Neural cell (in vitro differentiated cells): Measurements from ENCODE around the gene TMEM89. TPM values are rescaled to one million over a fixed set of nuclear protein-coding genes. Genes with fewer than 3 reads are reported as not detected.

ENCODE experiments used
- H2AFZ ChIP-seq: fragments of 200-600, 300-800 bp; sonication (generic), shearing (Covaris generic); 2 replicates; pipeline ENCODE4 v1.6.0; 2014; ENCODE audit warnings: low read depth, mild to moderate bottlenecking, antibody characterized with exemption, low read length, moderate library complexity
- H3F3A ChIP-seq: fragments of 200-600 bp; shearing (Covaris generic); 2 replicates; pipeline ENCODE4 v1.6.1; 2016; ENCODE audit warnings: mild to moderate bottlenecking, moderate library complexity, mixed read lengths, antibody characterized with exemption, low read length; ENCODE audit not compliant: insufficient read depth, poor library complexity, severe bottlenecking
- H3K27ac ChIP-seq: fragments of 200-600, 300-800 bp; sonication (generic), shearing (Covaris generic); 2 replicates; pipeline ENCODE4 v1.5.1; 2014; ENCODE audit warnings: mild to moderate bottlenecking, low read length, moderate library complexity
- H3K27me3 ChIP-seq: fragments of 300-800, 200-600 bp; sonication (generic), shearing (Covaris generic); 2 replicates; pipeline ENCODE4 v1.6.0; 2014; ENCODE audit warnings: mild to moderate bottlenecking, low read depth, low read length, moderate library complexity; ENCODE audit not compliant: insufficient read depth
- H3K36me3 ChIP-seq: fragments of 300-800, 200-600 bp; sonication (generic), shearing (Covaris generic); 2 replicates; pipeline ENCODE4 v1.5.1; 2014; ENCODE audit warnings: mild to moderate bottlenecking, antibody characterized with exemption, low read length, moderate library complexity; ENCODE audit not compliant: insufficient read depth
- H3K4me2 ChIP-seq: fragments of 300-800, 200-600 bp; sonication (generic), shearing (Covaris generic); 2 replicates; pipeline ENCODE4 v1.6.0; 2014; ENCODE audit warnings: mild to moderate bottlenecking, low read length
- H3K4me3 ChIP-seq: fragments of 300-800, 200-600 bp; sonication (generic), shearing (Covaris generic); 2 replicates; pipeline ENCODE4 v1.5.1; 2014; ENCODE audit warnings: mild to moderate bottlenecking, low read length, moderate library complexity
- H3K79me2 ChIP-seq: fragments of 200-600 bp; shearing (Covaris generic); replicated peaks from 2 replicates; pipeline ENCODE4 v1.6.0; 2014; ENCODE audit warnings: mild to moderate bottlenecking, low read length, moderate library complexity; ENCODE audit not compliant: insufficient read depth
- H3K9ac ChIP-seq: fragments of 300-800, 200-600 bp; sonication (generic), shearing (Covaris generic); 2 replicates; pipeline ENCODE4 v1.6.1; 2016; ENCODE audit warnings: mild to moderate bottlenecking, low read length, mixed read lengths
- H3K9me2 ChIP-seq: fragments of 200-600 bp; shearing (Covaris generic); 2 replicates; pipeline ENCODE4 v1.6.1; 2016; ENCODE audit warnings: mild to moderate bottlenecking, low read length, mixed read lengths; ENCODE audit not compliant: insufficient read depth
- H3K9me3 ChIP-seq: fragments of 200-600, 300-800 bp; sonication (generic), shearing (Covaris generic); 2 replicates; pipeline ENCODE4 v1.6.1; 2016; ENCODE audit warnings: mild to moderate bottlenecking, mixed run types, low read length, moderate library complexity, mixed read lengths
- H4K20me1 ChIP-seq: fragments of 200-600 bp; shearing (Covaris generic); 2 replicates; pipeline ENCODE4 v1.6.1; 2016; ENCODE audit warnings: mild to moderate bottlenecking, mixed run types; ENCODE audit not compliant: insufficient read depth
- CTCF ChIP-seq: fragments of 450-650 bp; IDR thresholded peaks from 2 replicates; pipeline ENCODE4 v1.5.1; 2014; ENCODE audit warnings: antibody characterized with exemption, mild to moderate bottlenecking, moderate library complexity; ENCODE audit not compliant: poor library complexity, severe bottlenecking
- EP300 ChIP-seq: fragments of 450-650 bp; conservative IDR thresholded peaks from 2 replicates; pipeline ENCODE4 v1.6.1; 2014; ENCODE audit warnings: antibody characterized with exemption, mild to moderate bottlenecking, moderate library complexity; ENCODE audit not compliant: poor library complexity, severe bottlenecking
- EZH2 ChIP-seq: fragments of 200-600, 300-800 bp; shearing (Covaris generic), sonication (generic); IDR thresholded peaks from 2 replicates; pipeline ENCODE4 v1.6.1; 2014; ENCODE audit warnings: antibody characterized with exemption, low read length, borderline replicate concordance, mild to moderate bottlenecking; ENCODE audit not compliant: insufficient read depth, poor library complexity, severe bottlenecking
- MXI1 ChIP-seq: fragments of 450-650 bp; conservative IDR thresholded peaks from 2 replicates; pipeline ENCODE4 v1.6.1; 2014; ENCODE audit warnings: antibody characterized with exemption, mild to moderate bottlenecking; ENCODE audit not compliant: poor library complexity, severe bottlenecking
- POLR2AphosphoS5 ChIP-seq: IDR thresholded peaks from 2 replicates; pipeline ENCODE4 v1.6.1; 2012
- RAD21 ChIP-seq: fragments of 450-650 bp; conservative IDR thresholded peaks from 2 replicates; pipeline ENCODE4 v1.6.1; 2014; ENCODE audit warnings: antibody characterized with exemption, mild to moderate bottlenecking, moderate library complexity
- SMC3 ChIP-seq: fragments of 450-650 bp; conservative IDR thresholded peaks from 2 replicates; pipeline ENCODE4 v1.6.1; 2014; ENCODE audit warnings: antibody characterized with exemption, mild to moderate bottlenecking, moderate library complexity; ENCODE audit not compliant: poor library complexity
- TAF1 ChIP-seq: IDR thresholded peaks from 2 replicates; pipeline ENCODE4 v1.6.1; 2012; ENCODE audit warnings: low read depth
- polyA plus RNA-seq: library from polyadenylated mRNA; depleted of rRNA; stranded (reverse); fragments of >200 nt; gene quantifications from 2 replicates; pipeline ENCODE4 v1.2.3, GENCODE V29; 2014
- TF ChIP-seq, protein P1 (sequence below): IDR thresholded peaks from 2 replicates; pipeline ENCODE4 v1.6.1; 2012; ENCODE audit warnings: borderline replicate concordance

The TMEM89 gene
- polyA plus RNA-seq, 1 donor from 2014 or later: 0.52 TPM

GRCh38 chr3:48601622-48601994 is 20.0 kb downstream of the TMEM89 start:
- Histone ChIP-seq H3K36me3 (no peaks in the 10 kb centered on the region), H3K9me2 (no peaks in the 10 kb centered on the region)
- TF ChIP-seq CTCF: no peak
- no peak for TF ChIP-seq TAF1
- TF ChIP-seq, protein P1, sequence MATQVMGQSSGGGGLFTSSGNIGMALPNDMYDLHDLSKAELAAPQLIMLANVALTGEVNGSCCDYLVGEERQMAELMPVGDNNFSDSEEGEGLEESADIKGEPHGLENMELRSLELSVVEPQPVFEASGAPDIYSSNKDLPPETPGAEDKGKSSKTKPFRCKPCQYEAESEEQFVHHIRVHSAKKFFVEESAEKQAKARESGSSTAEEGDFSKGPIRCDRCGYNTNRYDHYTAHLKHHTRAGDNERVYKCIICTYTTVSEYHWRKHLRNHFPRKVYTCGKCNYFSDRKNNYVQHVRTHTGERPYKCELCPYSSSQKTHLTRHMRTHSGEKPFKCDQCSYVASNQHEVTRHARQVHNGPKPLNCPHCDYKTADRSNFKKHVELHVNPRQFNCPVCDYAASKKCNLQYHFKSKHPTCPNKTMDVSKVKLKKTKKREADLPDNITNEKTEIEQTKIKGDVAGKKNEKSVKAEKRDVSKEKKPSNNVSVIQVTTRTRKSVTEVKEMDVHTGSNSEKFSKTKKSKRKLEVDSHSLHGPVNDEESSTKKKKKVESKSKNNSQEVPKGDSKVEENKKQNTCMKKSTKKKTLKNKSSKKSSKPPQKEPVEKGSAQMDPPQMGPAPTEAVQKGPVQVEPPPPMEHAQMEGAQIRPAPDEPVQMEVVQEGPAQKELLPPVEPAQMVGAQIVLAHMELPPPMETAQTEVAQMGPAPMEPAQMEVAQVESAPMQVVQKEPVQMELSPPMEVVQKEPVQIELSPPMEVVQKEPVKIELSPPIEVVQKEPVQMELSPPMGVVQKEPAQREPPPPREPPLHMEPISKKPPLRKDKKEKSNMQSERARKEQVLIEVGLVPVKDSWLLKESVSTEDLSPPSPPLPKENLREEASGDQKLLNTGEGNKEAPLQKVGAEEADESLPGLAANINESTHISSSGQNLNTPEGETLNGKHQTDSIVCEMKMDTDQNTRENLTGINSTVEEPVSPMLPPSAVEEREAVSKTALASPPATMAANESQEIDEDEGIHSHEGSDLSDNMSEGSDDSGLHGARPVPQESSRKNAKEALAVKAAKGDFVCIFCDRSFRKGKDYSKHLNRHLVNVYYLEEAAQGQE: no peak
- TF ChIP-seq EP300: no peak
- TF ChIP-seq RAD21: no peak
- no peak for TF ChIP-seq EZH2

DNA sequence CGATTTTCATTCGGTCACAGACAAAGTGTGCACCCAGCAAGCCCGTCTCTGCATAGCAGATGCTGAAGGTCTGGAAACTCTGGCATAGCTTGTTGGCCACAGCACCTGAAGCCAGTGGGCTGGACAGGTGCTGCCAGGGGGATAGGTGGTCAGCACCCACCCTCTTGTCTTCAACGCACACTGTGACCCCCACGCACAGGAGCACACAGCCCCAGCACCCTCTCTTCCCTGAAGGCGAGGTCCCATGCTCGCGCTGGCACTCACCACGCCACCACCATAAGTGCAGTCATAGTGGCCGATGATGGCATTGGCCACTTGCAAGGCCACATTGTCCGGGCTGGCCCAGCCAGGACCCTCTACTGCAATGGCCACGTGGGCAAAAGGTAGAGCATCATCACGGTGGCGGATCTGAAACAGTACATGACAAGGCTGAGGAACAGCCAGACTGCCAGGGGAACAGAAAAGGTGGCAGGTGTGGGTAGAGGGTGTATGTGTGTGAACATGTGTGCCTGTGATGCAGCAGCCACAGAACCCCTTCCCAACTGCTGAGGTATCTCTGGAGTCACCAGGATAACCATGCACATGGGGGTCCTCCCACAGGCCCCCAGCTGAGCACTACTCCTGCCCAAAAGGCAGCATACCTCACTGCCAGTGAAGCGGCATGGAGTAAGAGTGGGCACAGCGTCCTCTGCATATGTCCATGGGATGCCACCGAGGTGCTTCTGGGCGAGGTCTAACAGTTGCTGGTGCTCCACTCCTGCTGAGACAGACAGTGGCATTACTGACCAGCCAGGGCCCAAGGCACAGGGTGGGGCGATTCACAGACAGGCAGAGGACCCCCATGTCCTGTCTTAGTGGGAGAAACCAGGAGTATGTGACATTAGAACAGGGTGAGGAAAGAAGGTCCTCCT is 20.6 kb downstream of the TMEM89 start:
- Histone ChIP-seq H3K27me3 (no peaks in the 10 kb centered on the region), H3K4me2 (no peak overlapping the region), H3K36me3 (no peaks in the 10 kb centered on the region), H3K79me2 (no peaks in the 10 kb centered on the region), H3K27ac (no peak overlapping the region), H3K9me3 (no peaks in the 10 kb centered on the region), H3F3A (no peaks in the 10 kb centered on the region), H4K20me1 (no peaks in the 10 kb centered on the region), H3K9me2 (no peaks in the 10 kb centered on the region), H3K4me3 (no peak overlapping the region), H3K9ac (no peak overlapping the region), H2AFZ (no peak overlapping the region)
- TF ChIP-seq POLR2AphosphoS5 (no peak), RAD21 (no peak), EZH2 (no peak), CTCF (no peak), TAF1 (no peak), MXI1 (no peak), SMC3 (no peak), EP300 (no peak)
- TF ChIP-seq, protein P1: no peak

More at GRCh38 chr3:48601622-48601994, 20.0 kb downstream of the TMEM89 start:
- Histone ChIP-seq H3K27ac (no peak overlapping the region), H3K9ac (no peak overlapping the region), H3K27me3 (no peaks in the 10 kb centered on the region), H3F3A (no peaks in the 10 kb centered on the region), H2AFZ (no peak overlapping the region), H3K4me3 (no peak overlapping the region), H3K4me2 (no peak overlapping the region), H3K9me3 (no peaks in the 10 kb centered on the region), H3K79me2 (no peaks in the 10 kb centered on the region), H4K20me1 (no peaks in the 10 kb centered on the region)
